GM18505 (cell line): ENCODE data around the gene CARMIL1.

Experiments
- ATAC-seq: cut with Tn5 transposase; IDR thresholded peaks from one replicate; pipeline ENCODE4 v1.9.1; 2021; ENCODE audit not compliant: unreplicated experiment
- POLR2A ChIP-seq: IDR thresholded peaks from 4 replicates; pipeline ENCODE4 v1.6.1; 2011; ENCODE audit warnings: borderline replicate concordance; ENCODE audit not compliant: insufficient read depth, insufficient read length; ENCODE audit errors: extremely low read depth

The CARMIL1 gene

GRCh38 chr6:25608558-25609174 is 329.5 kb downstream of the CARMIL1 start:
- ATAC-seq, result no peak
- TF ChIP-seq POLR2A, result no peak

- ATAC-seq, result no peak
- TF ChIP-seq POLR2A, result no peak
Measured at GRCh38 chr6:25612666-25613065, 333.5 kb downstream of the CARMIL1 start.

- no peak for ATAC-seq
- no peak for TF ChIP-seq POLR2A
Measured at GRCh38 chr6:25613415-25613814, 334.2 kb downstream of the CARMIL1 start.

- no peak for ATAC-seq
- no peak for TF ChIP-seq POLR2A
Measured at GRCh38 chr6:25614052-25614451, 334.9 kb downstream of the CARMIL1 start.

- ATAC-seq, result no peak
- no peak for TF ChIP-seq POLR2A
Measured at GRCh38 chr6:25615471-25615870, 336.3 kb downstream of the CARMIL1 start.

- TF ChIP-seq POLR2A, result no peak
Measured at GRCh38 chr6:25617997-25618396, 338.8 kb downstream of the CARMIL1 start.

GRCh38 chr6:25619217-25619616 is 340.0 kb downstream of the CARMIL1 start:
- no peak for ATAC-seq
- no peak for TF ChIP-seq POLR2A

More at GRCh38 chr6:25617997-25618396, 338.8 kb downstream of the CARMIL1 start:
- ATAC-seq, result no peak

GRCh38 chr6:25620391-25620790 is 341.2 kb downstream of the CARMIL1 start:
- ATAC-seq, result no peak

GRCh38 chr6:25623065-25623464 is 343.9 kb downstream of the CARMIL1 start:
- no peak for ATAC-seq
- no peak for TF ChIP-seq POLR2A

More at GRCh38 chr6:25620391-25620790, 341.2 kb downstream of the CARMIL1 start:
- TF ChIP-seq POLR2A, result no peak

GRCh38 chr6:25623879-25624278 is 344.7 kb downstream of the CARMIL1 start:
- ATAC-seq, result no peak
- TF ChIP-seq POLR2A, result no peak

GRCh38 chr6:25627001-25627400 is 347.8 kb downstream of the CARMIL1 start:
- no peak for TF ChIP-seq POLR2A
- no peak for ATAC-seq

- TF ChIP-seq POLR2A, result no peak
- ATAC-seq, result no peak
Measured at GRCh38 chr6:25628471-25629197, 349.5 kb downstream of the CARMIL1 start.

GRCh38 chr6:25629198-25629576 is 350.0 kb downstream of the CARMIL1 start:
- no peak for TF ChIP-seq POLR2A
- ATAC-seq, result no peak
